PFSK-1 (cell line): ENCODE data around the gene HSPA12B.

Experiments used
- FOXP2 ChIP-seq: optimal IDR thresholded peaks from 2 replicates; pipeline ENCODE3; 2011; ENCODE audit warnings: borderline replicate concordance, control low read depth, inconsistent platforms; ENCODE audit not compliant: insufficient read depth; ENCODE audit errors: extremely low read length, extremely low read depth
- POLR2AphosphoS5 ChIP-seq: IDR thresholded peaks from 2 replicates; pipeline ENCODE4 v1.6.1; 2012; ENCODE audit warnings: low read depth, mild to moderate bottlenecking, control low read depth, low read length, moderate library complexity
- SIN3A ChIP-seq: IDR thresholded peaks from 2 replicates; pipeline ENCODE4 v1.6.1; 2012; ENCODE audit warnings: mild to moderate bottlenecking, low read length, moderate library complexity, borderline replicate concordance; ENCODE audit not compliant: insufficient read depth
- TAF1 ChIP-seq: IDR thresholded peaks from 2 replicates; pipeline ENCODE4 v1.6.1; 2012; ENCODE audit warnings: low read length, control low read depth, borderline replicate concordance; ENCODE audit not compliant: insufficient read depth
- TF ChIP-seq, protein P1 (sequence below), 2 experiments: IDR thresholded peaks; 2 replicates each; pipeline versions ENCODE4 v1.6.1 to v1.8.0; 2011 to 2012; ENCODE audit warnings: low read depth in 2 of 2, low read length in 2 of 2, control low read depth in 1 of 2, inconsistent platforms in 1 of 2, mild to moderate bottlenecking in 1 of 2, moderate library complexity in 1 of 2; ENCODE audit not compliant: insufficient read depth in 1 of 2

The HSPA12B gene

DNA sequence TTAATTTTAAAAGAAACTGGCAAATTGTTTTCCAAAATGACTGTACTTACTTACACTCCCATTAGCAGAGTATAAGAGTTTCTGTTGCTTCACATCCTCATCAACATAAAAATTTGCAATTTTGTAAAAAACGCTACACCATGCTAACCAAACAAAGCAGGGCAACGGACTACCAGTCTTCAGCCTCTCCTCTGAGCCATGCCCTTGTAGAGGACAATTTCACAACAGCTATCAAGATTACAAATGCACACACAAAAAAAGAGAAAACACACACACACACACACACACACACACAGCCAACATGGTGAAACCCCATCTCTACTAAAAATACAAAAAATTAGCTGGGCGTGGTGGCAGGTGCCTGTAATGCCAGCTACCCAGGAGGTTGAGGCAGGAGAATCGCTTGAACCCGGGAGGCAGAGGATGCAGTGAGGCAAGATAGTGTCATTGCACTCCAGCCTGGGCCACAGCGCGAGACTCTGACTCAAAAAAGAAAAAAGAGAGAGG is 39.1 kb downstream of the HSPA12B start:
- no peak for TF ChIP-seq TAF1
- TF ChIP-seq FOXP2, result no peak
- TF ChIP-seq, protein P1, sequence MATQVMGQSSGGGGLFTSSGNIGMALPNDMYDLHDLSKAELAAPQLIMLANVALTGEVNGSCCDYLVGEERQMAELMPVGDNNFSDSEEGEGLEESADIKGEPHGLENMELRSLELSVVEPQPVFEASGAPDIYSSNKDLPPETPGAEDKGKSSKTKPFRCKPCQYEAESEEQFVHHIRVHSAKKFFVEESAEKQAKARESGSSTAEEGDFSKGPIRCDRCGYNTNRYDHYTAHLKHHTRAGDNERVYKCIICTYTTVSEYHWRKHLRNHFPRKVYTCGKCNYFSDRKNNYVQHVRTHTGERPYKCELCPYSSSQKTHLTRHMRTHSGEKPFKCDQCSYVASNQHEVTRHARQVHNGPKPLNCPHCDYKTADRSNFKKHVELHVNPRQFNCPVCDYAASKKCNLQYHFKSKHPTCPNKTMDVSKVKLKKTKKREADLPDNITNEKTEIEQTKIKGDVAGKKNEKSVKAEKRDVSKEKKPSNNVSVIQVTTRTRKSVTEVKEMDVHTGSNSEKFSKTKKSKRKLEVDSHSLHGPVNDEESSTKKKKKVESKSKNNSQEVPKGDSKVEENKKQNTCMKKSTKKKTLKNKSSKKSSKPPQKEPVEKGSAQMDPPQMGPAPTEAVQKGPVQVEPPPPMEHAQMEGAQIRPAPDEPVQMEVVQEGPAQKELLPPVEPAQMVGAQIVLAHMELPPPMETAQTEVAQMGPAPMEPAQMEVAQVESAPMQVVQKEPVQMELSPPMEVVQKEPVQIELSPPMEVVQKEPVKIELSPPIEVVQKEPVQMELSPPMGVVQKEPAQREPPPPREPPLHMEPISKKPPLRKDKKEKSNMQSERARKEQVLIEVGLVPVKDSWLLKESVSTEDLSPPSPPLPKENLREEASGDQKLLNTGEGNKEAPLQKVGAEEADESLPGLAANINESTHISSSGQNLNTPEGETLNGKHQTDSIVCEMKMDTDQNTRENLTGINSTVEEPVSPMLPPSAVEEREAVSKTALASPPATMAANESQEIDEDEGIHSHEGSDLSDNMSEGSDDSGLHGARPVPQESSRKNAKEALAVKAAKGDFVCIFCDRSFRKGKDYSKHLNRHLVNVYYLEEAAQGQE (IDR thresholded peaks at IDR 0.05; ENCODE audit: insufficient read depth in 1 of 2, low read depth in 2 of 2, low read length in 2 of 2), result no peak
- no peak for TF ChIP-seq POLR2AphosphoS5

DNA sequence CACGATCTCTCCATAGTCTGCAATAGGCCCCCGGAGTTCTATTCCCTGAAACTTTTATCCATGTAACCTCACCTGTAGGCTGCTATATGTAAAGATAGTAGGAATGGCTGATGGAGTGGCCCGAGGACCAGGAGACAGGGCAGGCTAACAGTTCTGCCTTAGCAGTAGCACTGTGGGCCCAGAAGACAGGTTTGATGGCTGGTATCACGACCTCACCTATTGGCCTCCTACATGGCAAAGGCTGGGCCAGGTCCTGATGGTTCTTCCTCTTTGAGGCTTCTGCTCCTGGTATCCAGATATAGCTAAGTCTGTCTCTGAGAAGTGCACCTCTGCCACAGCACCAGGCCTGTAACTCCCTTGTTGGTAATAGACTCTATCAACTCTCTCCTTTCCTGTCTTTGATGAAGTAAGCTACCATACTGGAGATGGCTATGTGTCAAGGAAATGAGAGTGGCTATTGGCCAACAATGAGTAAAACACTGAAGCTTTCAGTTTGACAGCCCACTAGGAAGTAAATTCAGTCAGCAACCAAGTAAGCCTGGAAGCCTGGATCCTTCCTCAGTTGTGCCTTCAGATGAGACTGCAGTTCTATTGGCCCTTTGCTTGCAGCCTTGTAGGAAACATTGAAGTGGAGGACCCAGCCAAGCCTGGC is 43.1 kb downstream of the HSPA12B start:
- TF ChIP-seq SIN3A (no peak), POLR2AphosphoS5 (no peak), FOXP2 (no peak), TAF1 (no peak)
- TF ChIP-seq, protein P1 (IDR thresholded peaks at IDR 0.05; ENCODE audit: insufficient read depth in 1 of 2, low read depth in 2 of 2, low read length in 2 of 2), result no peak

DNA sequence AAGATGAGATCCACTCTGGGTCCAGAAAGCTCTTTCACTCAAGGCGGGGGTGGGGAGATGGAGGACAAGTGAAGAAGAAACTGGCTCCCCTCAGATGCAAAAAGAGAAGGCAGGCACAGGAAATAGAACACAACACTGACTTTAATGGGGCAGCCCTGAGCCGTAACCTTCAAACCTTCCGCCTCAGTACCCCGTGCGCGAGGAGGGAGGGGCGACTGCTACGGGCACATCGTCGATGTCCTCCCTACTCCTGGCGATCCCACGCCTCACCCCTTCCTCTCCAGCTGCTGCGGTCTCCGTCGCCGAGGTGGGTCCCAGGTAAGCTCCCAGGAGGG is 44.9 kb downstream of the HSPA12B start:
- no peak for TF ChIP-seq SIN3A
- TF ChIP-seq TAF1, result no peak
- no peak for TF ChIP-seq POLR2AphosphoS5
- TF ChIP-seq, protein P1 (IDR thresholded peaks at IDR 0.05; ENCODE audit: insufficient read depth in 1 of 2, low read depth in 2 of 2, low read length in 2 of 2), result no peak
- TF ChIP-seq FOXP2, result no peak

DNA sequence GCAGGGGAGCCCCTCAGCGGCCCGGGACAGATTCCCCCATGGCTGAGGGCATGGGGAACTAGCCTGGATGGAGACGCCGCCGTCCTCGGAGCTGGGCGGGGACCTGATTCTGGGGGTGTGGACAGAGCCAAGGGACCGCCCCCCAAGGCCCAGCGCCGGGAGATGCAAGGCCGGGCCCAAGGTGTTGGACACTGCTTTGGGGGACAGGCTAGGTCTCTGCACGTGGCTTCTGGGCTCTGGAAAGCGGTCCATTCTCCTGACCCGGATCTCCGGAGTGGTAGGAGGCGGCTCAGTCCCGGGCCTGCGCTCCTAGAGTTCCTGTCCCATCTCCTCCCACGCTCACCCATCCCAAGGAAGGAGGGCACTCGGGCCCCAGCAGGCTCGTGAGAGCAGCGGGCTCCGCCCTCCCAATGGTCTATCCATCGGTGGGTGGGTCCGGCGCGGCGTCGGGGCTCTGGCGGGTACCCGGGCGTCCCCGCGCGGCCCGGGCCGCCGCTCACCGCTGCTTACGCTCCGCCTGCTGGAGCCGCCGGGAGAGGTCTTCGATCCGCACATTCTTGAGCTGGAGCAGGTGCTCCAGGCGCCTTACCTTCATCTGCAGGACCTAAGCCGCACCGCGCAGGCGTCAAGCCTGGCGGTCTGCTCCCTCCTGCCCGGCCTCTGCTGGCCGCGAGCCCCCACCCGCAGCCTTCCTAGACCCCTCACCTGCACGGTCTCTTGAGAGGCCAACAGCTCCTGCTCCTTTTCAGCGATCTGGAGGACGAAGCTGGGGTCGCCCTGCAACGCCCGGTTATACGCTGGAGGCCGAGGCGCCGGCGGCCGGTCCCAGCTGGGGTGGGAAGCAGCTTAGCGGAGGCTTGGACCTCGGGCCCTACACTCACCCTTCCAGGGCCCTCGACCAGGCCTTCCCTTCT is 45.5 kb downstream of the HSPA12B start:
- TF ChIP-seq FOXP2, result no peak
- no peak for TF ChIP-seq SIN3A
- no peak for TF ChIP-seq POLR2AphosphoS5

DNA sequence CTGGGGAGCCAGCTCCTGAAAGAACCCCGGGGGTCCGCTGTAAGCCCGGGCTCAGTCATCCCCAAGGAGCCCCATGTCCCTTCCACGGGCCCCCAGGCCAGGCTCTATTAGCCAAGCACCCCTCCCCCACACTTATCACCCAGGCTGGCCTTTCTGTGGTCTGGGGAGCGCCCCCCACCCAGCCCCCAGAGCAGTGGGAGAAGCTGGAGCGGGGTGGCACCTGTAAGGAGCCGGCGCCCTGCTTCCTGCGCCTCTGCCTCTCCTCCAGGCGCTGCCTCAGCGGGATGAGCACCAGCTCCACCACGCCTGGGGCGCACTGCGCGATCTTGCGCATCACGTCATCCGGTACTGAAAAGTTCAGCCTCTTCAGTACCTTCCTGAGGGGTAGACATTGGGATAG is 46.5 kb downstream of the HSPA12B start:
- TF ChIP-seq, protein P1 (IDR thresholded peaks at IDR 0.05; ENCODE audit: insufficient read depth in 1 of 2, low read depth in 2 of 2, low read length in 2 of 2), result no peak
- no peak for TF ChIP-seq SIN3A
- no peak for TF ChIP-seq TAF1
- no peak for TF ChIP-seq FOXP2
- no peak for TF ChIP-seq POLR2AphosphoS5
